ENCODE measurements around the gene ATP8B1. TPM values are rescaled to one million over a fixed set of nuclear protein-coding genes. Genes with fewer than 3 reads are reported as not detected.

Gene ATP8B1
- total RNA-seq, 1 experiment from 2014 or later: 5.6 TPM

DNA sequence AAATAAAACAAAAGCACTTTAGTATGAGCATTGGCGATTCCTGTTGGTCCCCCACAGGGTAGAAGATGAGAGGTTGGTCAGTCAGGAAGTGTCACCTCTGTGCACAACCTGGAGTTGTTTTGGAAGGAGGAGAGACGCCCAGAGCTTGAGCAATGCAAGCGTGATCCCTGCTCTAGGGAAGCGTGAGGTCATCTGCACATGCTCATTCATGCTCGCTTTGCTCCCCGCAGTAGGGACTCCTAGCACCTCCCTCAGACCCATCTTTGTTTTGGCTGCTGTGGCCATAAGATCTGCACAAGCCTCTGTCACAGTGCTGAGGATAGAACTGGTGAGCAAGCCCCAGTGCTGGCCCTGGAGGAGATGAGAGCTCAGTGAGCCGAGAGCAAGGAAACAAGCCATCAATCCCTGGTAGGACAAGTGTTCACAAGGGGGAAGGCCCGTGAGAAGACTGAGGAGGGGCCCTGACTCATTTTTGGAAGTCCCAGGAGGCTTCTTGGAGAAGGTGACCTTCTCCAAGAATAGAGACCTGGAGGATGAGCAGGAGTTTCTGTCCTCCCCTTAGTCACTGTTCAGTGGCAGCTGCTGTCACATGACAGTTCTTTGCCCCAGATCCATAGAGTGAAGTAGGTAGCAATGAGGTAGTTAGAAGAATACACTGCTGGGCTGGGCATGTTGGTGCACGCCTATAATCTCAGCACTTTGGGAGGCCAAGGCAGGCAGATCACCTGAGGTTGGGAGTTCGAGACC is 13.3 kb upstream of the ATP8B1 start:
- CTCF ChIA-PET: no interaction called here
- no peak overlapping the region for H3K27ac Mint-ChIP-seq
- H3K9me3 Mint-ChIP-seq: peaks cover 13% of the 10 kb centered on the region
- POLR2A ChIA-PET: no interaction called here
- TF ChIP-seq CTCF (IDR thresholded peaks at IDR 0.05): no peak
- TF ChIP-seq CREM (CRISPR knock-in tag; IDR thresholded peaks at IDR 0.05): no peak
- peaks cover 9% of the 10 kb centered on the region for H3K4me1 Mint-ChIP-seq
- H3K4me3 Mint-ChIP-seq: no peak overlapping the region
- ATAC-seq (no peak), DNase-seq (ENCODE audit: low spot score) (no peak)
- no peaks in the 10 kb centered on the region for H3K36me3 Mint-ChIP-seq
- H3K27me3 Mint-ChIP-seq (ENCODE audit: low read depth): no peaks in the 10 kb centered on the region; the same call in 1 of the 2 replicates

GRCh38 chr18:57814555-57814954 is 11.4 kb upstream of the ATP8B1 start:
- peaks cover 2% of the 10 kb centered on the region for H3K4me1 Mint-ChIP-seq
- CTCF ChIA-PET: interaction anchor here (1.0 kb wide), 1 partner anchor 7 kb away, joined by 3 read pairs; no protein-coding TSS in a partner anchor
- H3K9me3 Mint-ChIP-seq: peaks cover 16% of the 10 kb centered on the region
- no peak overlapping the region for H3K27ac Mint-ChIP-seq
- no peak for DNase-seq (ENCODE audit: low spot score)
- ATAC-seq: no peak
- no peaks in the 10 kb centered on the region; the same call in 1 of the 2 replicates for H3K27me3 Mint-ChIP-seq (ENCODE audit: low read depth)
- H3K36me3 Mint-ChIP-seq: no peaks in the 10 kb centered on the region
- TF ChIP-seq, protein P1, sequence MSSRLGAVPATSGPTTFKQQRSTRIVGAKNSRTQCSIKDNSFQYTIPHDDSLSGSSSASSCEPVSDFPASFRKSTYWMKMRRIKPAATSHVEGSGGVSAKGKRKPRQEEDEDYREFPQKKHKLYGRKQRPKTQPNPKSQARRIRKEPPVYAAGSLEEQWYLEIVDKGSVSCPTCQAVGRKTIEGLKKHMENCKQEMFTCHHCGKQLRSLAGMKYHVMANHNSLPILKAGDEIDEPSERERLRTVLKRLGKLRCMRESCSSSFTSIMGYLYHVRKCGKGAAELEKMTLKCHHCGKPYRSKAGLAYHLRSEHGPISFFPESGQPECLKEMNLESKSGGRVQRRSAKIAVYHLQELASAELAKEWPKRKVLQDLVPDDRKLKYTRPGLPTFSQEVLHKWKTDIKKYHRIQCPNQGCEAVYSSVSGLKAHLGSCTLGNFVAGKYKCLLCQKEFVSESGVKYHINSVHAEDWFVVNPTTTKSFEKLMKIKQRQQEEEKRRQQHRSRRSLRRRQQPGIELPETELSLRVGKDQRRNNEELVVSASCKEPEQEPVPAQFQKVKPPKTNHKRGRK (CRISPR knock-in tag; IDR thresholded peaks at IDR 0.05; ENCODE audit: borderline replicate concordance): no peak
- TF ChIP-seq NR2C2 (CRISPR knock-in tag; IDR thresholded peaks at IDR 0.05) (no peak), CREM (CRISPR knock-in tag; IDR thresholded peaks at IDR 0.05) (no peak), RORB (CRISPR knock-in tag; IDR thresholded peaks at IDR 0.05) (no peak), SMAD3 (CRISPR knock-in tag; IDR thresholded peaks at IDR 0.05; ENCODE audit: borderline replicate concordance) (no peak), ZNF232 (CRISPR knock-in tag; IDR thresholded peaks at IDR 0.05) (no peak), ATF2 (CRISPR knock-in tag; IDR thresholded peaks at IDR 0.05; ENCODE audit: borderline replicate concordance, low read depth) (no peak), SMAD4 (CRISPR knock-in tag; IDR thresholded peaks at IDR 0.05) (no peak), ZNF317 (CRISPR knock-in tag; IDR thresholded peaks at IDR 0.05; ENCODE audit: borderline replicate concordance, low read depth) (no peak), ZNF219 (CRISPR knock-in tag; IDR thresholded peaks at IDR 0.05; ENCODE audit: borderline replicate concordance) (no peak), CBFB (CRISPR knock-in tag; IDR thresholded peaks at IDR 0.05; ENCODE audit: low read depth) (no peak), ZNF263 (CRISPR knock-in tag; IDR thresholded peaks at IDR 0.05; ENCODE audit: low read depth) (no peak), NR1H2 (CRISPR knock-in tag; IDR thresholded peaks at IDR 0.05) (no peak)
- TF ChIP-seq, protein P2, sequence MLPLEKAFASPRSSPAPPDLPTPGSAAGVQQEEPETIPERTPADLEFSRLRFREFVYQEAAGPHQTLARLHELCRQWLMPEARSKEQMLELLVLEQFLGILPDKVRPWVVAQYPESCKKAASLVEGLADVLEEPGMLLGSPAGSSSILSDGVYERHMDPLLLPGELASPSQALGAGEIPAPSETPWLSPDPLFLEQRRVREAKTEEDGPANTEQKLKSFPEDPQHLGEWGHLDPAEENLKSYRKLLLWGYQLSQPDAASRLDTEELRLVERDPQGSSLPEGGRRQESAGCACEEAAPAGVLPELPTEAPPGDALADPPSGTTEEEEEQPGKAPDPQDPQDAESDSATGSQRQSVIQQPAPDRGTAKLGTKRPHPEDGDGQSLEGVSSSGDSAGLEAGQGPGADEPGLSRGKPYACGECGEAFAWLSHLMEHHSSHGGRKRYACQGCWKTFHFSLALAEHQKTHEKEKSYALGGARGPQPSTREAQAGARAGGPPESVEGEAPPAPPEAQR (CRISPR knock-in tag; IDR thresholded peaks at IDR 0.05): no peak
- no peak overlapping the region for H3K4me3 Mint-ChIP-seq
- POLR2A ChIA-PET: interaction anchor here (0.7 kb wide), 1 partner anchor 18 kb away, joined by 11 read pairs; no protein-coding TSS in a partner anchor

DNA sequence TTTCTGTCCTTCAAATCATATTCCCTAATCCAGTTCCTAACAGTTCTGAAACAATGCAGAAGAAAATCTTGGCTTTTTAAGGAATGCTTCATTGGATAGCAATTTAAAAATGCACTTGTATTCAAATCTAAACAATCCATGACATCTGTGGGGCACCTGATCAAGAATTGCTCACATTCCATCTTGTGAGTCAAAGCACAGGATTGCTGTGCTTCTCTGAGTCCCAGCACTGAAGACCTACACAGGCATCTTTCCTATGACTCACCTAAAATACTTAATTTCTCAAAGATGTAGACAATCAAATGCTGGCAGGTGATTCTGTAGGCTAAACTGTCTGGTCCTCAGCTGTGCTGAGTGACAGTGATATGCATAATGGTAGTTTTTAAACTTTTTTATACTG is 10.1 kb upstream of the ATP8B1 start:
- peaks cover 2% of the 10 kb centered on the region for H3K4me1 Mint-ChIP-seq
- H3K4me3 Mint-ChIP-seq: no peak overlapping the region
- no peak overlapping the region for H3K27ac Mint-ChIP-seq
- H3K36me3 Mint-ChIP-seq: no peaks in the 10 kb centered on the region
- no peak for ATAC-seq
- H3K9me3 Mint-ChIP-seq: peaks cover 16% of the 10 kb centered on the region
- ChIA-PET POLR2A (no interaction called here), CTCF (no interaction called here)
- H3K27me3 Mint-ChIP-seq (ENCODE audit: low read depth): no peaks in the 10 kb centered on the region; the same call in 1 of the 2 replicates
- no peak for DNase-seq (ENCODE audit: low spot score)
- no peak for TF ChIP-seq ZNF425 (CRISPR knock-in tag; conservative IDR thresholded peaks at IDR 0.05)
- TF ChIP-seq TEAD4 (CRISPR knock-in tag; IDR thresholded peaks at IDR 0.05): no peak
- TF ChIP-seq NFYB (CRISPR knock-in tag; conservative IDR thresholded peaks at IDR 0.05; ENCODE audit: low read depth): no peak
- TF ChIP-seq, protein P3, sequence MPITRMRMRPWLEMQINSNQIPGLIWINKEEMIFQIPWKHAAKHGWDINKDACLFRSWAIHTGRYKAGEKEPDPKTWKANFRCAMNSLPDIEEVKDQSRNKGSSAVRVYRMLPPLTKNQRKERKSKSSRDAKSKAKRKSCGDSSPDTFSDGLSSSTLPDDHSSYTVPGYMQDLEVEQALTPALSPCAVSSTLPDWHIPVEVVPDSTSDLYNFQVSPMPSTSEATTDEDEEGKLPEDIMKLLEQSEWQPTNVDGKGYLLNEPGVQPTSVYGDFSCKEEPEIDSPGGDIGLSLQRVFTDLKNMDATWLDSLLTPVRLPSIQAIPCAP (CRISPR knock-in tag; IDR thresholded peaks at IDR 0.05): no peak
- TF ChIP-seq ZMAT4 (CRISPR knock-in tag; IDR thresholded peaks at IDR 0.05): no peak
- TF ChIP-seq IRF2 (CRISPR knock-in tag; IDR thresholded peaks at IDR 0.05; ENCODE audit: borderline replicate concordance, low read depth): no peak
